LoVo (cell line): ENCODE data around the gene TRMT1.
"Not testable (repeated sequence)": the region's sequence is repeated elsewhere in the genome, so short reads cannot be mapped to it uniquely, and the experiment has no call there.

Source experiments
- DNase-seq: peaks from one replicate; pipeline ENCODE4 v3.0.0-alpha.2; 2016; ENCODE audit warnings: low spot score

TRMT1 gene

GRCh38 chr19:13116282-13117175, at the start of gene TRMT1:
TRMT1 (minus strand) TSS chr19:13116740; CDS start chr19:13116399, 341 bp downstream.
- peak; percentile 93 for DNase-seq

DNA sequence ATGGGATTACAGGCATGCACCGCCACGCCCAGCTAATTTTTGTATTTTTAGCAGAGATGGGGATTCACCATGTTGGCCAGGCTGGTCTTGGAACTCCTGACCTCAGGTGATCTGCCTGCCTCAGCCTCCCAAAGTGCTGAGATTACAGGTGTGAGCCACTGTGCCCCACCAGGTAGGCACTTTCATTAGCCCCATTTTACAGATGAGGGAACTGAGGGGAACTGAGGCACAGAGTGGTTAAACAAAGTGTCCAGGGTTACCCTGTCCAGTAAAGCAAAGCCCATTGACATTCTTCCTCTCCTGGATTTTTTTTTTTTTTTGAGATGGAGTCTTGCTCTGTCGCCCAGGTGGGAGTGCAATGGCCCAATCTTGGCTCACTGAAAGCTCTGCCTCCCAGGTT, 49.6 kb upstream of the TRMT1 start:
- DNase-seq: not testable (repeated sequence)

DNA sequence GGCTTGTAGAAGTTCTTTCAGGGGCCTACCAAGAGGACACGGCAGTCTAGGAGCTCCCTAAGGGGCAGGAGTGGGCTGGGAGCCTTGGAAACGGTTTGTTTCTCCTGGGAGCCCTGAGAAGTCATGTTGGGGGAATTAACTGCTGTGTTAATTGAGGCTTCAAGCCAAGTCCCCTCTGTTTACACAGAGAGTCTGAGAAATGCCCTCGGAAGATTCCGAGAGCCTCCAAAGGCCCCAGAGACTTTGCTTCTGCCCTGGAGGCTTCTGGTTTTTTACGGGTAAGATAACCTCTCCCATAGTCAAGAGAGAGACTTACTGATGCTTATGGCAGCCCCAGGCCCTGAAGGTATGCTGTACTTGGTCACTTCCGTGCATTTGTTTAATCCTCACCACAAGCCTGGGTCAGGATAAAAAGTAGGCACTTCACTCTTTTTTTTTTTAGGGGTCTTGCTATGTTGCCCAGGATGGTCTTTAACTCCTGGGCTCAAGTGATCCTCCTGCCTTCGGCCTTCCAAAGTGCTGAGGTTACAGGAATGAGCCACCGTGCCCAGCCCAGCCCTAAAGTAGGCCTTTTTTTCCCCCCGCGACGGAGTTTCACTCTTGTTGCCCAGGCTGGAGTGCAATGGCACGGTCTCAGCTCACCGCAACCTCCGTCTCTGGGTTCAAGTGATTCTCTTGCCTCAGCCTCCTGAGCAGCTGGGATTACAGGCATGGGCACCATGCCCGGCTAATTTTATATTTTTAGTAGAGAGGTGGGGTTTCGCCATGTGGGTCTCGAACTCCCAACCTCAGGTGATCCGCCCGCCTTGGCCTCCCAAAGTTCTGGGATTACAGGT, 48.8 kb upstream of the TRMT1 start:
- DNase-seq: peak; percentile 26

DNA sequence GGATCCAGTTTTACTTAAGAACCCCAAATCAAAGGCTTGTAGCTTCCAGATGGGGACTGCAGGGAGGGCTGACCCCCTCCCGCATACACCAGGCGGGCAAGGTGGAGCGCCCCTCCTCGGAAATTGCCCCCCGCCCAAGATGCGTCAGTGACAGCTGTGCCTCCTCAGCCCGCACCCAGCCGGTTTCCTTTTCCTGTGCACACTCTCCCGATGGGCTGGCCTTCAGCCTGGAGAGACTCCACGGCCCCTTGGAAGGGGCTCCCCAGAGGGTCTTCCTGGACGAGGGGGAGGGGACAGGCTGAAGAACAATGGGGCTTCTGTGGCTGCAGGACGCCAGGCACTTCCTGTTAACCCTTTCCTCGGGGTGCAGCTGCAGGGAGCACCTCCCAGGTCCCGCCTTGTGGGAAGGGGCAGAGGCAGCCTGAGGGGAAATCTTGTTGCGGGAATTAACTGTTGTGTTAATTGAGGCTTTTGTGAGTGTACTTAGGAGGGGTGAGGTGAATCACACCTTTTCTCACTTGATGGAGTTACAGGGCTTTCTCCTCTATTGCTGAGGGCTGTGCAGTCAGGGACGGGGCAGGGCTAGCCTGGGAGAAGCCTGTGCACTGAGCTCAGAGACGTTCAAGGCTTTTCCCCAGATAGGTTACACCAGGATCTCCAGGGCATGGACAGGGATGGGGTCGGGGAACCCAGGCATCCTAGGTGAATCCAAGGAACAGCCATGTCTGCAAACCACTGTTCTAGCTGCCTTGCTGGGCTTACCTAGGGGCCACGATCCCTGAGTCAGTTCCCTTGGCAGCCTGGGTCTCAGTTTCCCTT, 48.0 kb upstream of the TRMT1 start:
- peak; percentile 64 for DNase-seq

DNA sequence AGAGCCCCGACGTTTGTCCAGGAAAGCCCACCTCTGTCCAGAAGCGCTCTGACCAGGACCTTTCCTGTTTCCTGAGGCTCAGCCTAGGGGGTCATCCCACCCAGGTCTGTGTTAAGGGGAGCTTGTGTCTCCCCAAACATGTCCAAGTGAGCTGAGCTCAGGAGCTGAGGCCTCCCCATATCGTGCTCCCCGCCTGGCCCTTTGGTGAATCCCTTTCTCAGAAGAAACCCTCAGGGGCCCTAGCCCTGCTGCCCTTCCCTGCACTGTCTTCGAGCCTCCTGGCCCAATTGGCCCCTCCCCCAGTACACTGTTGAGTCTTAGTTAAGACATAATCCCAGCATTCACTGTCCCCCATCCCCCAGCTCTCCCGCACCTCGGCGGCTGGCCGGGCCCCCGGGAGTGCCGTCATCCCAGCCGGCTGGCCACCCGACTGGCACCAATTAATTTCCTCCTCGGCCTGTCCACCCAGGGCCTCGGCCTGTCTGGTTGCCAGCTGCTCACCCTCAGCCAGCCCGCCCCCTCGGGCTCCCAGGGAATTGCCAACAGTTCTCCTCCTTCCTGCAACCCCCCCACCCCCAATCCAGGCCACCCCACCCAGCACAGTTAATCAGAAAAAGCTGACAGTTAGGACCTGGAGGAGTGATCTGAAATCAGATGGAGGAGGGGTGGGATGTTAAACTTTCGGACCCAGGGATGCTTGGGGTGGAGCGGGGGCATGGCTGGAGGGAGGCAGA, 47.2 kb upstream of the TRMT1 start:
- peak; percentile 46 for DNase-seq

DNA sequence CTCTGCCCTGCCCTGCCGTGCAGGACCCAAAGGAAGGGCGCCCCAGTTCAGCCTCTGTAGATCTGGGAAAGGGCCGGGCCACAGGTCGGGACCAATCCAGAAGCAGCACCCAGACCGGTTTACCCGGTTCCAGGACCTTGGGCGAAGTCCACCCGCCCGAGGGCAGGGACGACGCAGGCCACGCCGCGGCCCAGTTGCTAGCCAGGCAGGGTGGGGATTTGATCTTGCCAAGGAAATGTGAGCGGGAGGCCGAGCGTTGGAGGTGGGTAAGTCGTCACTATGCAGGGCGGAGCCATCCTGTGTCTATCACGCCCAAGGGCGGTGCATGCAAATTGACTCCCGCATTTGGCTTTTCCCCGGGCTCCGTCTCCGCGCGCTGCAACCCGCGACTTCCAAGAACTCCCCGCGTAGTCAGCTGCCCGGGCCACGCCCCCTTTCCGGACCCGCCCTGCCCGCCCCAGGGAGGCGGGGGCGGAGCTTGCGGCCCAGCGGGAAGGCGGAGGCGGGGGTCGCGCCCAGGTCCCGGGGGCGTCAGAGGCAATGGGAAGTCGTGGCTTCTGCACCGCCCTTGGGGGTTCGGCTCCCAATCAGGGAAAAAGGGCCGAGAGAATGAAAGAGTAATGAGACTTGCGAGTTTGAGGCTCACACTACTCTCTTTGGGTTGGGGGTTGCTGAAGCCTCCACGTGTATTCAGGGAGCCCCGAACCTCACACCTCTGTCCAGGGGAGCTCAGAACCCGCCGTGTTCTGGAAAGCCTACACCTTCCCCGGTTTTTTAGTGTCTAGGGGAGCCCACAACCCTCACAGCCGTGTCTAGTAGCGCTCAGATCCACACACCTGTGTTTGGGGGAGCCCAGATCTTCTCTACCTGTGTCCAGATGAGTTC, 46.4 kb upstream of the TRMT1 start:
- DNase-seq: peak; percentile 98

DNA sequence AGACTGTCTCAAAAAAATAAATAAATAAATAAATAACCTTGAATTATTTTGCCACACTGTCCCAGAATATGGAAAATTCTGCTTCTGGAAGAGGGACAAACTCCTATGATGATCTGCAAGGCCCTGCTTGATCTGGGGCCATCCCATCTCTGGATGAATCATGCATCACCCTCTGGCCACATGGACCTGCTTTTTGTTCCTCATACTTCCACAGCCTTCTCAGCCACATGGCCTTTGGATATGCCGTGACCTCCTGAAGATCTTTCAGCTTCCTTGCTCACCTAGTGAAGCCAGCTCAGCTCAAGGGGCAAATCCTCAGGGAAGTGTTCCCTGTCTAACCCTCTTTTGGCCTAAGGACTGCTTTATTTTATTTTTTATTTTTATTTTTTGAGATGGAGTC, 44.0 kb upstream of the TRMT1 start:
- no peak for DNase-seq

GRCh38 chr19:13159713-13160112, 43.2 kb upstream of the TRMT1 start:
- DNase-seq: no peak

DNA sequence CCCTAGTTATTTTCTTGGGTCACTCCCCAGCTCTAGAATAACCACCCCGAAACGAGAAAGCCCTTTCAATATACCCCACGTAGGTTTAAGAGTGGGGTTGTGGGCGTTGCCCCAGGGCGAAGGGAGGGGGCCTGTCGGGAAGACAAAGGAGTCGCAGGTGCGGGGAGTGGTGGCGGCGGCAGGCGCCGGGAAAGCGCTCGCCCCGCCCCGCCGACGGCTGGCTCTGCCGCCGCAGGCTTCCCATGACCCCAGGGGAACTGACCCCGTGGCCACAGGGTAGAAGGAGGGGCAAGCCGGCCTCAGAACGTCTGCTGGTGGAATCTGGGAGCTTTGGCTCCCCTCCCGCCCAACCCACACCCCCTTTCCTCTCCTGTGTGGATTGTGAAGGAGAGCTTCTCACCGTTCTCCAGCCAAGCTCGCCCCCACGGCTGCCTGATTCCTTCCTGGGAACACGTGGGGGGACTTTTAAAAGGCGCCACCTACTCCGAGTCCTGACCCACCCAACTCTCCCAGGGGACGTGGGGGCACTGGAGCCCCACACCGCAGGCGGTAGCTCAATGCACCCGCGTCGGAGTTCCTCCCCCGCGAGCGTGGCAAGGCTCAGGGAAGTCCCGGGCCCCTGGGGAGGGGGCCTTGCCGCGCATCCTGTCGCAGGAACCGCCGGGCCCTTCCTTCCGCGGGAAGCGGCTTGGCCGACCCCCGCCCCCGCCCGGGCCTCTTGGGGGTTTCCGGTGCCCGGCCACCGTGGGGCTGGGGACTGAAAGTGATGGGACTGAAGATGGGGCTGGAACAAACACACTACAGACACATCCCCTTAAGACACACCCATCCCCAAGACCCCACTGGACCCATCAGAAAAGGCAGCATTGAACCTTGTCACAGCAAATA, 39.2 kb upstream of the TRMT1 start:
- peak; percentile 16 for DNase-seq

- peak; percentile 75 for DNase-seq
Observed at GRCh38 chr19:13154911-13155471, 38.5 kb upstream of the TRMT1 start.

DNA sequence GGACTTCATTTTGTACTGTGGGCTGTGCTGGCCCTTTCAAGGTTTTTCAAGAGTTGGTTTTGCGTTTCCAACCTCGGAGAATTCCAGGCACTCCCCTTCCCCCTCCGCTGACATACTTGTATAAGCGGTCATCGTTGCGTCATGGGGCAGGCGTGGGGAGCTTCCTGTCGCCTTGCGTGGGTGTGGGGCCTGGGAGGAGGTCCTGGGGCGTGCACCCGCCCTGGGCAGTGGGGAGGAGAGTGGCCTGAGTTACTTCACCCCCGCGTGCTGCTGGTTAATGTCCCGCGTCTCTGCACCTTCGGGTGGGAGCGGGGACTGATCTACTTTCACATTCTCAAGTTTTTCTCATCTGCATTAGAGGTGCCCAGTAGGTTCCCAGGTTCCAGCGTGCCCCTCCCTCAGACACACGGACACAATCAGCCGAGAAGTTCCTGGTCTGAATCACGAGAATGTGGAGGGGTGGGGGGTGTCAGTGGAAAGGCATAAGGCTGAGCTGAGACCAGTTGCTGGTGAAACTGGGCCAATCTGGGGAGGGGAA, 37.8 kb upstream of the TRMT1 start:
- peak; percentile 77 for DNase-seq

GRCh38 chr19:13153569-13154240, 37.2 kb upstream of the TRMT1 start:
- DNase-seq: peak; percentile 15

DNA sequence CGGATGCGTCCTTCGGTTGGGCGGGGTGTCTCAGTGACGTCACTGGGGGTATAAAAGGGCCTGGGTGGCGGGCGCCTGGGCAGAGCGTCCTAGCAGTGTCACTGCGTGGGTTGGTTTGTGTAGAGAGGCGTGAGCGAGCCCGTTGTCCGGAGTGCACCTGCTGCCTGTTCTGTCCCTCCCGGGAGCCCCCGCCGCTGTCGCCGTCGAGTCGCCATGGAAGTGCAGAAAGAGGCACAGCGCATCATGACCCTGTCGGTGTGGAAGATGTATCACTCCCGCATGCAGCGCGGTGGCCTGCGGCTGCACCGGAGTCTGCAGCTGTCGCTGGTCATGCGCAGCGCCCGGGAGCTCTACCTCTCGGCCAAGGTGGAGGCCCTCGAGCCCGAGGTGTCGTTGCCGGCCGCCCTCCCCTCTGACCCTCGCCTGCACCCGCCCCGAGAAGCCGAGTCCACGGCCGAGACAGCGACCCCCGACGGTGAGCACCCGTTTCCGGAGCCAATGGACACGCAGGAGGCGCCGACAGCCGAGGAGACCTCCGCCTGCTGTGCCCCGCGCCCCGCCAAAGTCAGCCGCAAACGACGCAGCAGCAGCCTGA, 36.5 kb upstream of the TRMT1 start:
- peak; percentile 93 for DNase-seq

- DNase-seq: peak; percentile 41
Observed at GRCh38 chr19:13152356-13152973, 35.9 kb upstream of the TRMT1 start.

- peak; percentile 98 for DNase-seq
Observed at GRCh38 chr19:13151605-13152355, 35.2 kb upstream of the TRMT1 start.

GRCh38 chr19:13150931-13151604, 34.5 kb upstream of the TRMT1 start:
- no peak for DNase-seq
